ENCODE data around the gene ARL9.

The ARL9 gene

DNA sequence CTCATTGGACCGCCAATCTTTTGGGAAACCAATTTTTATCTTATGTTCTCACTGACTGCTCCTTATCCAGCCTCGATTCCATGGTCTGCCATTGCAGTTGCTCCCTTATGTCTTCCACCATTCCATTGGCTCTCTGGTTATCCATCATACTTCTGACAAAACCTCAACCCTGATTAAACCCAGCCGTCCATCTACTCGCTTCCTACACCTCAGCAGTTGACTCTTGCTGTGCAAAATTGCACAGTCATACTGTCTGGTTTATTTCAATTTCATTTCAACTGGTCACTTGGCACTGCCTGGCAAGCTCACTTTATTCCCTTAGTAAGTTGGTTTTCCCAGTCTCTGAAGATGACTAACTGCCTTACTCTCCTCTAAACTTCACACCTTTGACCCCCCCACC is 26.2 kb downstream of the ARL9 start:
- no peak for DNase-seq (ENCODE audit: low read depth)

DNA sequence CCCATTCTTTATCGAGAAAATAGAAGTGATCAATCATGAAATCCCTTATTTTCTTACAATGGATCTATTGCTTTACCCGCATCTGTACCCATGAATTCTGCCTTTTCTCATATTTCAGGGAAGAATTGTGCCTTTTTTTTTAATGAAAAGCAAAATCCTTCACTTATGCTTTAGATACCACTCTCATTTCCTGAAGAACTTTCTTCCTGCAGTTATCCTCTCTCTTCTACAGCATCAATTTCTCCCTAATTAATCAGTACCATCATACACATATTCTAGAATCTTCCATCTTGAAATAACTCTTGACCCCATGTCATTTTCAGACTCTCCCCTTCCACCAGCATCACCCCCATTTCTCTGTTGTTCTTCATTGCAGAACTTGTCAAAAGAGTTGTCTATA is 26.6 kb downstream of the ARL9 start:
- DNase-seq (ENCODE audit: low read depth): no peak

DNA sequence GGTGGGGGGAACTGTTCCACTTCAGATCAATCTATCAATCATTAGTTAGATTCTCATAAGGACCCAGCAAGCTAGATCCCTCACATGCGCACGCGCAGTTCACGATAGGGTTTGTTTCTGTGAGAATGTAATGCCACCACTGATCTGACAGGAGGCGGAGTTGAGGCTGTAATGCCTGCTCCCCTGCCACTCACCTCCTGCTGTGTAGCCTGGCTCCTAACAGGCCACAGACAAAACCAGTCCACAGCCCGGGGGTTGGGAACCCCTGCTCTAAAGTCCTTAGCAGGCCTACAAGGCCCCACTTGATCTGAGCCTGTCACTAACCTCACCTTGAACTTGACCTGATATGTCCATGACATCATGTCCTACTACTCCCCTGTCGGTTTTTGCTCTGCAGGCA is 30.3 kb downstream of the ARL9 start:
- no peak for DNase-seq (ENCODE audit: low read depth)

DNA sequence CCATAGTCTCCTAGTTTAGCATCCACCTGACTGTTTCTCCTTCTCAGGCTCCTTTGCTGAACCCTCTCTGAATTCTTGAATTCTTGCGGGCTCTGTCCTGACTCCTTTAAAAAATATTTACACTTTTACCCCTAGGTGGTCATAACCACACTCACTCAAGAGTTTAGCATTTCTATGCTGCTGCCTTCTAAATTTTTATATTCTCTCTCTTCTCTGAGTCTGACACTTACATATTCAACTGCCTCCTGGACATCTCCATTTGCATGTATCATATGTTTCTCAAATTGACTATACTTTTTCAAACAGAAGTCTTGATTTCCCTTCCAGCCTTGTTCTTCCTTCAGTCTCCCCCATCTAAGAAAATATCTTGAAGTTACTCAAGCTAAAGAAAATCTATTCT is 31.6 kb downstream of the ARL9 start:
- no peak for DNase-seq (ENCODE audit: low read depth)

DNA sequence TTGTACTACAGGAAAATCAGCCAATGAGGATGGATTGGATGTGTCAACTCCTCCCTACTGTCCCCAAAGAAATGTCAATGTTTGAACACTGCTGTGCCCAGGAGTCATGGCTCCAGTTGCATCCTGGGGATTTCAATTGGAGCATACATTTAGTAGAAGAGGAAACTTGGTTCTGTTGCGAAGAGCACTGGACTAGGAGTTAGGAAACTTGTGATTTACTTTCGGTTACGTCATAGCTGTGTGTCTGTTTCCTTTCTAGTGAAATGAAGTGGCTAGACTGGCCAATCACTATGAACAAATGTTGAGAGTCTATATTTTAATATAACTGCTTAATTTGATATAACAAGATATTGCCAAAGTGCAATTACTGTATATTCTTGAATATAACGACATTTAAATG is 35.2 kb downstream of the ARL9 start:
- DNase-seq (ENCODE audit: low read depth): no peak

DNA sequence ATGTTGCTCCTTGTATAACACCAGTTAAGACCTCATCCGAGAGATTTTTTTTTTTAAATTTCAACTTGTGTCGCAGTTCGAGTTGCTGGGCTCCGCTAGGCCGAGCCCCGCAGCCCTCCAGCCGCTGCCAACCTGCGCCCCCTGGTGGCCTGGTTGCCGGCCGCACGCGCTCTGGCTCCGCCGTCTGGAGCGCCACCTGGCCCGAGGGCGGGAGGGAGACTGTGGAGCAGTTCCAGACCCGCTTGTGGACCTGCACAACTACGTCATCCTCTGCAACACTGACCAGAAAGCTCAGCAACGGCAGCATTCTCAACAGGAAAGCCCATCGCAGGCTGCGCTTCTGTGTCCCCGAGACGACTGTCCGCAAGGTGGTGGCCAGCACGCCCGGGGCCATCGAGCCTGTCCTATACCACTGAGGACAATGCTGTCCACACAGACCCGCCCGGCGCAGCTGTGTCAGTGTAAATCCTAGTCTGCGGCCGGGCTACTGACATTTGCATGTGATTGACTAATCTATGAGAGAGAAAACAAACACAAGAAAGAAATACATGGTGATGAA is 39.1 kb downstream of the ARL9 start:
- DNase-seq (ENCODE audit: low read depth): peak; percentile 74

DNA sequence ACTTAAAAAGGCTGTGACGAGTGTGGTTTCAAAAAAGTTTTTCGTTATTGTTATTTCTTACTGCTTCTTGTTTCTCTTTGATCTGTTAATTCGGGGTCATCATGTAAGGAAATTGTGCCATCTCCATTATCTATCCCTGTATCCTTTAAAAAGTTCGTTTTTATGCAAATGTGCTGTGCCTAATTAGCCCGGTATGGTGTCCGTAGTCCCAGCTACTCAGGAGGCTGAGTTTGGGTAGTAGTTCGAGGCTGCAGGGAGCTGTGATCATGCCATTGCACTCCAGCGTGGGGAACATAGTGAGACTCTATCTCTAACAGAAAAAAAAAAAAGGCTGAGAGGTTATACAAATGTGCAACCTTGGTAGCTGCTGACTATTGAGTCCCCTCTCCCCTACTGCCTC is 45.1 kb downstream of the ARL9 start:
- no peak for DNase-seq (ENCODE audit: low read depth)

DNA sequence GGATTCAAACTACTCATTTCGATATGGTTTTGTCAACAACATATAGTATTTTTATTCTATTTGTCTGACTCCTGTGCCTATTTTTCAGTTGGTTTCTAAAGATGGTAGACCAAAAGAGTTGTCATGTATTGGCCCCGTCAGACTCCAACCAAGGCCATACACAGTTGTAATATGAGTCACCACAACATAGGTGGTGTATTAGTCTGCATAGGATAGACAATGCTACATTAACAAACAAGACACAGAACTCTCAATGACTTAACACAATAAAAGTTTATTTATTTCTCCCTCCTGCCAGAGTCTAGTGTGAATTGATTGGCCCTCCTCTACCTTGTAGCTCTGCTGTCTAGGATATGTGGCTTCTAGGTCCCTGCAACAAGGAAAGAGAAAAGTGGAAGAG is 45.9 kb downstream of the ARL9 start:
- no peak for DNase-seq (ENCODE audit: low read depth)

DNA sequence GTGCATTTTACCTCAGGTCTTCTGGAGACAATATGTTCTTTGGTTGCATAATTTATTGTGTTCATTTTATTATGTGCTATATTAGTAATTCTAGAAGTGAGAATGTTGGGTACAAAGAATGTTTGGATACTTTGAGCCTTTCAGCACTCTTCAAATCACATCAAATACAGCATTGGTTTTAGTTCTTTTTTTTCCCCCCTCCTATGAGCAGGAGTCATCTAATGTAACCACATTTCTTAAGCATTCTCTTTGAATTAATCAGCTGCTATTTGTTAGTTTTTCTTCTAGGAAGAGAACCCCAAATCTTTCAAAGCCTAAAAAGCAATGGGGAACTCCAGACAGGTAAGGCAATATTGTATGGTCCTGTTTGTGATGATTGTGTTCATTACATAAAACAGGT is 46.7 kb downstream of the ARL9 start:
- no peak for DNase-seq (ENCODE audit: low read depth)

DNA sequence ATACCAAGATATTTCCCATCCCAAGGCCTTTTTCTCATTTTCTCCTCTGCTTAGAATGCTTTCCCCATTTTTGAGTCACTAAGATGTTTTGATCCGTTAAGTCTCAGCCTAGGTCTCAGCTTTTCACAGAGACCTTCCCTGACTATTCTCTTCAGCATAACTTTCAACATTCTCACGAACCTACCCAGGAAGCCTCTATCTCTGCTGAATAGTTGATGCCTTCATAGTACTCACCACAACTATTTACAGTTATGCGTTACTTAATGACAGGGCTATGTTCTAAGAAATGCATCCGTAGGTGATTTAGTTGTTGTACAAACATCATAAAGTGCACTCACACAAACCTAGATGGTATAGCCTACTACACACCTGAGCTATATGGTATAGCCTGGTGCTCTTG is 64.5 kb downstream of the ARL9 start:
- no peak for DNase-seq (ENCODE audit: low read depth)
